ENCODE results near the gene LONP1.

DNA sequence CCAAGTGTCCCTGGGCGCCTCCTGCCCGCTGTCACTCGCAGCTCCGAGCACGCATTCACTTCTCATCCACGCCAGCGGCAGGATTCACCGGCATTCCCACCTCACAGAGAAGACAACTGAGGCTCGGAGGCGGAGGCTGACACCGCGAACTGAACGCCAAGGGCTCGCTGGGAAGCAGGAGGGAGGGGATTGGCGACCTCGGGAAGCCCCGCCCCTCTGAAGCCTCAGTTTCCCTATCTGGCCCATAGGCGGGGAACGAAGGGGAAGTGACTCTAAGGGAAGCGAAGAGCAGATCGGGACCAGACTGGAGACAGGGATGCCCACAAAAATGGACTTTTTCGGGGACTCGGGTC lies 39.9 kb downstream of the LONP1 start:
- TF ChIP-seq POLR2A (IDR thresholded peaks at IDR 0.05; ENCODE audit: borderline replicate concordance, extremely low read depth, insufficient read depth, insufficient read length) (no peak), POLR2AphosphoS5 (IDR thresholded peaks at IDR 0.05; ENCODE audit: low read depth, low read length) (no peak), RAD21 (IDR thresholded peaks at IDR 0.05; ENCODE audit: low read depth) (no peak), FOSL1 (IDR thresholded peaks at IDR 0.05; ENCODE audit: low read depth) (no peak), SP1 (IDR thresholded peaks at IDR 0.05; ENCODE audit: low read depth) (no peak), ZFX (IDR thresholded peaks at IDR 0.05) (no peak), EZH2 (IDR thresholded peaks at IDR 0.05) (no peak), TCF7L2 (IDR thresholded peaks at IDR 0.05; ENCODE audit: borderline replicate concordance, extremely low read depth, insufficient read depth, insufficient read length) (no peak), EGR1 (IDR thresholded peaks at IDR 0.05; ENCODE audit: low read depth) (no peak), ZNF274 (IDR thresholded peaks at IDR 0.05; ENCODE audit: low read depth, low read length) (no peak)
- TF ChIP-seq, protein P1, sequence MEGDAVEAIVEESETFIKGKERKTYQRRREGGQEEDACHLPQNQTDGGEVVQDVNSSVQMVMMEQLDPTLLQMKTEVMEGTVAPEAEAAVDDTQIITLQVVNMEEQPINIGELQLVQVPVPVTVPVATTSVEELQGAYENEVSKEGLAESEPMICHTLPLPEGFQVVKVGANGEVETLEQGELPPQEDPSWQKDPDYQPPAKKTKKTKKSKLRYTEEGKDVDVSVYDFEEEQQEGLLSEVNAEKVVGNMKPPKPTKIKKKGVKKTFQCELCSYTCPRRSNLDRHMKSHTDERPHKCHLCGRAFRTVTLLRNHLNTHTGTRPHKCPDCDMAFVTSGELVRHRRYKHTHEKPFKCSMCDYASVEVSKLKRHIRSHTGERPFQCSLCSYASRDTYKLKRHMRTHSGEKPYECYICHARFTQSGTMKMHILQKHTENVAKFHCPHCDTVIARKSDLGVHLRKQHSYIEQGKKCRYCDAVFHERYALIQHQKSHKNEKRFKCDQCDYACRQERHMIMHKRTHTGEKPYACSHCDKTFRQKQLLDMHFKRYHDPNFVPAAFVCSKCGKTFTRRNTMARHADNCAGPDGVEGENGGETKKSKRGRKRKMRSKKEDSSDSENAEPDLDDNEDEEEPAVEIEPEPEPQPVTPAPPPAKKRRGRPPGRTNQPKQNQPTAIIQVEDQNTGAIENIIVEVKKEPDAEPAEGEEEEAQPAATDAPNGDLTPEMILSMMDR (IDR thresholded peaks at IDR 0.05 in 2 of 3, conservative IDR thresholded peaks at IDR 0.05 in 1 of 3; ENCODE audit: borderline replicate concordance in 1 of 3, insufficient read depth in 1 of 3, low read depth in 2 of 3, low read length in 2 of 3): no peak
- TF ChIP-seq, protein P2, sequence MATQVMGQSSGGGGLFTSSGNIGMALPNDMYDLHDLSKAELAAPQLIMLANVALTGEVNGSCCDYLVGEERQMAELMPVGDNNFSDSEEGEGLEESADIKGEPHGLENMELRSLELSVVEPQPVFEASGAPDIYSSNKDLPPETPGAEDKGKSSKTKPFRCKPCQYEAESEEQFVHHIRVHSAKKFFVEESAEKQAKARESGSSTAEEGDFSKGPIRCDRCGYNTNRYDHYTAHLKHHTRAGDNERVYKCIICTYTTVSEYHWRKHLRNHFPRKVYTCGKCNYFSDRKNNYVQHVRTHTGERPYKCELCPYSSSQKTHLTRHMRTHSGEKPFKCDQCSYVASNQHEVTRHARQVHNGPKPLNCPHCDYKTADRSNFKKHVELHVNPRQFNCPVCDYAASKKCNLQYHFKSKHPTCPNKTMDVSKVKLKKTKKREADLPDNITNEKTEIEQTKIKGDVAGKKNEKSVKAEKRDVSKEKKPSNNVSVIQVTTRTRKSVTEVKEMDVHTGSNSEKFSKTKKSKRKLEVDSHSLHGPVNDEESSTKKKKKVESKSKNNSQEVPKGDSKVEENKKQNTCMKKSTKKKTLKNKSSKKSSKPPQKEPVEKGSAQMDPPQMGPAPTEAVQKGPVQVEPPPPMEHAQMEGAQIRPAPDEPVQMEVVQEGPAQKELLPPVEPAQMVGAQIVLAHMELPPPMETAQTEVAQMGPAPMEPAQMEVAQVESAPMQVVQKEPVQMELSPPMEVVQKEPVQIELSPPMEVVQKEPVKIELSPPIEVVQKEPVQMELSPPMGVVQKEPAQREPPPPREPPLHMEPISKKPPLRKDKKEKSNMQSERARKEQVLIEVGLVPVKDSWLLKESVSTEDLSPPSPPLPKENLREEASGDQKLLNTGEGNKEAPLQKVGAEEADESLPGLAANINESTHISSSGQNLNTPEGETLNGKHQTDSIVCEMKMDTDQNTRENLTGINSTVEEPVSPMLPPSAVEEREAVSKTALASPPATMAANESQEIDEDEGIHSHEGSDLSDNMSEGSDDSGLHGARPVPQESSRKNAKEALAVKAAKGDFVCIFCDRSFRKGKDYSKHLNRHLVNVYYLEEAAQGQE (IDR thresholded peaks at IDR 0.05; ENCODE audit: low read depth): no peak
